Measurements from ENCODE around the gene EVPL. TPM values are rescaled to one million over a fixed set of nuclear protein-coding genes. Genes with fewer than 3 reads are reported as not detected.

The EVPL gene
- total RNA-seq, 1 donor from 2014 or later = not detected

DNA sequence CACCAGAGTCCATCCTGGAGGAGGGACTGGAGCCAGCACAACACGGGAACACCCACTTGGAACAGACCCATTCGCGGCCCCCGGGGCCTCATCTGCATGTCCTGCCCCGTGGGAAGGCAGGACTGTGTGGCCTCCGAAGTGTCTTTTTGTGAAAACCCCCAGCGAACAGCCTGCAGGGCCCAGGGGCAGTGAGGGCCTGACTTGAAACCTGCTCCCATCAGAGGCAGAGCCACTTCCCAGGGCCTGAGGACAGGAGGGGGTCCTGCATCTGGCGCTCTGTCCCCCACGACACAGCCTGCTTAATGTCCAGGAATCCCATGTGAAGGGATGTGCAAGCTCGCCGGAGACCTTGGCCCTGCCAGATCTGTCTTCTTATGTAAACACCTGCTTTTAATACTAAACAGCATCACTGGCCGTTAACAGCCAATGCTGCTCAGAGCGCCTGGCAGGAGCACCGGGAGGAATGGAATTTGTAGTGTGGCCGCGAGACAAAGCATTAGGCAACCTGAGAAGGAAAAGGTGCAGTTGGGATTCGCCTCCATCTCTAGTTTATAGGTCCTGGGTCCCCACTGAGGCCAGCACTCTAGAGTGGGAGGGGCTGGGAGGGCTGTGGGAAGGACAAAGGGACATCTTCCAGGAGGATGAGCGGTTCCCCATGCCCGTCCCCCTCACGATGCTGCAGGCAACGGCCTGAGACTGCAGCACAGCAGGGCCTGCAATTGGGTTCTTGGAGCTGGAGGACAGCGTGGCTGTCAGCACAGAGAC, 9.6 kb upstream of the EVPL start:
- Histone ChIP-seq H3K9me3 (ENCODE audit: low read depth) (no peaks in the 10 kb centered on the region), H3K27me3 (no peaks in the 10 kb centered on the region), H3K36me3 (no peaks in the 10 kb centered on the region), H3K4me2 (peak overlapping the region; percentile 24), H3K27ac (no peak overlapping the region), H3K4me1 (peaks cover 18% of the 10 kb centered on the region), H3K79me2 (ENCODE audit: low read depth) (no peaks in the 10 kb centered on the region), H3F3A (ENCODE audit: low read depth) (peaks cover 30% of the 10 kb centered on the region), H2AFZ (replicated peaks) (no peak overlapping the region), H3K4me3 (no peak overlapping the region), H3K9ac (no peak overlapping the region), H4K20me1 (ENCODE audit: low read depth) (no peaks in the 10 kb centered on the region)
- TF ChIP-seq CTCF (IDR thresholded peaks at IDR 0.05) (no peak), EZH2 (IDR thresholded peaks at IDR 0.05) (no peak), EZH2phosphoT487 (IDR thresholded peaks at IDR 0.05) (no peak)
- Mint-ChIP-seq H3K36me3 (peaks cover 32% of the 10 kb centered on the region), H3K9me3 (peaks cover 2% of the 10 kb centered on the region), H3K4me3 (no peak overlapping the region), H3K27me3 (ENCODE audit: insufficient read depth, low read depth) (peaks cover 3% of the 10 kb centered on the region), H3K4me1 (peaks cover 11% of the 10 kb centered on the region), H3K27ac (peak overlapping the region; percentile 72)
- peak; percentile 46 for DNase-seq (ENCODE audit: low spot score)

GRCh38 chr17:76034428-76035350, 7.6 kb upstream of the EVPL start:
- Mint-ChIP-seq H3K9me3 (peaks cover 2% of the 10 kb centered on the region), H3K4me1 (peaks cover 11% of the 10 kb centered on the region), H3K4me3 (no peak overlapping the region), H3K27ac (no peak overlapping the region), H3K36me3 (peaks cover 17% of the 10 kb centered on the region), H3K27me3 (ENCODE audit: insufficient read depth, low read depth) (peaks cover 6% of the 10 kb centered on the region)
- no peak for DNase-seq (ENCODE audit: low spot score)
- Histone ChIP-seq H3K9ac (no peak overlapping the region), H3K36me3 (no peaks in the 10 kb centered on the region), H3K4me2 (no peak overlapping the region), H3F3A (ENCODE audit: low read depth) (peaks cover 34% of the 10 kb centered on the region), H3K4me1 (peaks cover 21% of the 10 kb centered on the region), H3K27me3 (no peaks in the 10 kb centered on the region), H3K9me3 (ENCODE audit: low read depth) (no peaks in the 10 kb centered on the region), H3K79me2 (ENCODE audit: low read depth) (no peaks in the 10 kb centered on the region), H2AFZ (replicated peaks) (no peak overlapping the region), H3K27ac (no peak overlapping the region), H4K20me1 (ENCODE audit: low read depth) (peaks cover 4% of the 10 kb centered on the region), H3K4me3 (no peak overlapping the region)
- TF ChIP-seq EZH2 (IDR thresholded peaks at IDR 0.05) = no peak
- TF ChIP-seq EZH2phosphoT487 (IDR thresholded peaks at IDR 0.05) = no peak
- TF ChIP-seq CTCF (IDR thresholded peaks at IDR 0.05) = no peak

GRCh38 chr17:76033139-76033538, 6.0 kb upstream of the EVPL start:
- no peak overlapping the region for H3K27ac ChIP-seq
- no peak for DNase-seq (ENCODE audit: low spot score)
- no peak overlapping the region for H2AFZ ChIP-seq (replicated peaks)
- H3K4me3 ChIP-seq = no peak overlapping the region
- H3F3A ChIP-seq (ENCODE audit: low read depth) = peaks cover 39% of the 10 kb centered on the region
- H3K9me3 ChIP-seq (ENCODE audit: low read depth) = no peaks in the 10 kb centered on the region
- Mint-ChIP-seq H3K4me1 (peaks cover 16% of the 10 kb centered on the region), H3K27me3 (ENCODE audit: insufficient read depth, low read depth) (peaks cover 6% of the 10 kb centered on the region), H3K4me3 (no peak overlapping the region), H3K9me3 (peaks cover 2% of the 10 kb centered on the region), H3K27ac (peak overlapping the region; percentile 68), H3K36me3 (peaks cover 2% of the 10 kb centered on the region)
- TF ChIP-seq EZH2 (IDR thresholded peaks at IDR 0.05) (no peak), CTCF (IDR thresholded peaks at IDR 0.05) (no peak), EZH2phosphoT487 (IDR thresholded peaks at IDR 0.05) (no peak)
- H3K36me3 ChIP-seq = no peaks in the 10 kb centered on the region
- H3K4me1 ChIP-seq = peaks cover 23% of the 10 kb centered on the region
- peaks cover 5% of the 10 kb centered on the region for H4K20me1 ChIP-seq (ENCODE audit: low read depth)
- no peaks in the 10 kb centered on the region for H3K79me2 ChIP-seq (ENCODE audit: low read depth)
- H3K9ac ChIP-seq = no peak overlapping the region
- H3K4me2 ChIP-seq = no peak overlapping the region
- no peaks in the 10 kb centered on the region for H3K27me3 ChIP-seq

Data from neural progenitor cell (in vitro differentiated cells).